K562 (cell line): Measurements from ENCODE around the gene WDPCP. TPM values are rescaled to one million over a fixed set of nuclear protein-coding genes. Genes with fewer than 3 reads are reported as not detected.
A peak's percentile ranks its signal among the peaks of the same experiment; 100 is the strongest.

Experiments used
- ATAC-seq: fragments of 200-7000 bp; cut with Tn5 transposase; 3 replicates; pipeline ENCODE4 v1.9.1; 2020; ENCODE audit warnings: moderate library complexity
- BruUV-seq: library from RNA; stranded (reverse); fragments of 400-500 nt; replicated peaks from 2 replicates; lab custom pipeline; 2021; lab: Mats Ljungman, UMichigan
- CTCF ChIA-PET: fragments of 300-600 bp; formaldehyde crosslinking; extraction: SDS; loops from one replicate; lab custom pipeline; 2021; ENCODE audit warnings: low intra/inter-chr PET ratio; lab: Yijun Ruan, JAX
- POLR2A ChIA-PET: fragments of 300-600, 350-650 bp; sonication (Branson Sonifier 250); formaldehyde crosslinking; extraction: SDS; loops from one replicate; lab custom pipeline; 2021; ENCODE audit warnings: antibody characterized with exemption, inconsistent platforms; lab: Yijun Ruan, JAX
- DNase-seq, 4 experiments: peaks; one replicate each; pipeline versions ENCODE4 v3.0.0 to v3.0.0-alpha.2; 2011 to 2018; ENCODE audit warnings: low spot score in 3 of 4, mixed read lengths in 3 of 4; ENCODE audit errors: extremely low read depth in 1 of 4
- FAIRE-seq: peaks from 2 replicates; lab custom pipeline; 2011; peaks lifted over from hg19 to GRCh38; lab: Jason Lieb, UNC
- H2AFZ ChIP-seq: 2 replicates; pipeline ENCODE4 v1.6.0; 2011; ENCODE audit warnings: low read depth, low read length, control low read depth, inconsistent platforms
- H3K27ac ChIP-seq: fragments of 200-600 bp; 3 replicates; pipeline ENCODE4 v1.8.0; 2011; ENCODE audit warnings: low read depth, mild to moderate bottlenecking, control low read depth, inconsistent platforms, low read length, moderate library complexity, mixed read lengths; ENCODE audit errors: extremely low read depth
- H3K27me3 ChIP-seq, 2 experiments: fragments of 300-600 bp in 1 of 2; 2 replicates in 1 of 2; 3 replicates in 1 of 2; pipeline versions ENCODE4 v1.6.0 to v1.8.0; 2011; ENCODE audit warnings: inconsistent platforms in 2 of 2, low read length in 2 of 2, mild to moderate bottlenecking in 1 of 2, mixed read lengths in 1 of 2, moderate library complexity in 1 of 2; ENCODE audit not compliant: control insufficient read depth in 2 of 2, insufficient read depth in 2 of 2
- H3K36me3 ChIP-seq: fragments of 300-600 bp; 3 replicates; pipeline ENCODE4 v1.8.0; 2011; ENCODE audit warnings: mild to moderate bottlenecking, low read length, inconsistent platforms; ENCODE audit not compliant: control insufficient read depth, insufficient read depth
- H3K4me1 ChIP-seq, 2 experiments: fragments of 200-600 bp in 1 of 2; replicated peaks in 1 of 2; 2 replicates in 1 of 2; 3 replicates in 1 of 2; pipeline versions ENCODE4 v1.5.1 to v1.8.0; 2011; ENCODE audit warnings: inconsistent platforms in 2 of 2, low read length in 2 of 2, mild to moderate bottlenecking in 1 of 2, mixed read lengths in 1 of 2, moderate library complexity in 1 of 2; ENCODE audit not compliant: control insufficient read depth in 2 of 2, insufficient read depth in 2 of 2
- H3K4me2 ChIP-seq: 2 replicates; pipeline ENCODE4 v1.6.1; 2011; ENCODE audit warnings: low read length, control low read depth, inconsistent platforms, mixed read lengths; ENCODE audit not compliant: insufficient read depth
- H3K4me3 ChIP-seq: fragments of 200-600 bp; sonication (generic), shearing (Covaris generic); 2 replicates; pipeline ENCODE4 v1.5.1; 2016; ENCODE audit warnings: control low read depth, inconsistent platforms
- H3K79me2 ChIP-seq: fragments of 200-600 bp; 3 replicates; pipeline ENCODE4 v1.8.0; 2011; ENCODE audit warnings: low read length, inconsistent platforms; ENCODE audit not compliant: control insufficient read depth, insufficient read depth
- H3K9ac ChIP-seq, 2 experiments: 2 replicates each; pipeline versions ENCODE4 v1.6.0 to v1.6.1; 2011; ENCODE audit warnings: low read depth in 2 of 2, low read length in 2 of 2, control low read depth in 1 of 2, inconsistent platforms in 1 of 2, mild to moderate bottlenecking in 1 of 2, mixed read lengths in 1 of 2; ENCODE audit not compliant: insufficient read depth in 1 of 2
- H3K9me1 ChIP-seq: one replicate; pipeline ENCODE4 v1.6.0; 2011; ENCODE audit warnings: inconsistent platforms, mild to moderate bottlenecking, low read length, moderate library complexity; ENCODE audit not compliant: control insufficient read depth, insufficient read depth
- H3K9me3 ChIP-seq: replicated peaks from 2 replicates; pipeline ENCODE4 v1.5.1; 2011; ENCODE audit warnings: low read depth, low read length, inconsistent platforms; ENCODE audit not compliant: control insufficient read depth, insufficient read depth
- H4K20me1 ChIP-seq: replicated peaks from 2 replicates; pipeline ENCODE4 v1.6.1; 2011; ENCODE audit warnings: low read length, inconsistent platforms, mixed read lengths; ENCODE audit not compliant: control insufficient read depth, insufficient read depth
- BCOR ChIP-seq: fragments of 450-650 bp; IDR thresholded peaks from 2 replicates; pipeline ENCODE4 v1.6.1; 2016
- BHLHE40 ChIP-seq: IDR thresholded peaks from 2 replicates; pipeline ENCODE4 v1.6.1; 2011; ENCODE audit warnings: low read length, improper control_type of control experiment
- EHMT2 ChIP-seq: fragments of 450-650 bp; IDR thresholded peaks from 2 replicates; pipeline ENCODE4 v1.6.1; 2018; ENCODE audit warnings: antibody characterized with exemption
- GTF2A2 ChIP-seq: IDR thresholded peaks from 2 replicates; pipeline ENCODE4 v1.6.1; 2016; ENCODE audit warnings: mild to moderate bottlenecking, missing genetic modification characterization, missing compliant biosample characterization
- NCOA4 ChIP-seq: fragments of 450-650 bp; IDR thresholded peaks from 2 replicates; pipeline ENCODE4 v1.6.1; 2018; ENCODE audit warnings: mild to moderate bottlenecking; ENCODE audit not compliant: partially characterized antibody
- PHB ChIP-seq: fragments of 250-450 bp; sonication (Bioruptor Pico); IDR thresholded peaks from 2 replicates; pipeline ENCODE4 v1.5.0; 2021
- PTRF ChIP-seq: fragments of 450-650 bp; IDR thresholded peaks from 2 replicates; pipeline ENCODE4 v1.6.1; 2016; ENCODE audit warnings: mild to moderate bottlenecking, missing genetic modification characterization, missing compliant biosample characterization
- SAFB2 ChIP-seq: fragments of 200-400 bp; formaldehyde crosslinking; IDR thresholded peaks from 2 replicates; pipeline ENCODE4 v1.6.1; 2018; ENCODE audit warnings: borderline replicate concordance, low read length, low read depth, moderate library complexity; ENCODE audit not compliant: severe bottlenecking
- SMC3 ChIP-seq: conservative IDR thresholded peaks from 2 replicates; pipeline ENCODE4 v1.6.1; 2011; ENCODE audit warnings: low read depth, low read length, improper control_type of control experiment; ENCODE audit not compliant: insufficient read depth
- TGIF2 ChIP-seq: sonication (generic); formaldehyde crosslinking; IDR thresholded peaks from 2 replicates; pipeline ENCODE4 v1.8.1; 2022; ENCODE audit warnings: mild to moderate bottlenecking, missing genetic modification reagents, moderate library complexity
- ZBED1 ChIP-seq: IDR thresholded peaks from 2 replicates; pipeline ENCODE4 v1.6.1; 2014
- WGBS: fragments of 100-300 bp; shearing (Covaris generic); methylation state at CpG from one replicate; pipeline ENCODE4 v1.1.6; 2016; ENCODE audit warnings: low coverage, mixed read lengths; ENCODE audit not compliant: insufficient coverage; ENCODE audit errors: missing lambda C conversion rate; 5-methylcytosine and 5-hydroxymethylcytosine counted together
- in situ Hi-C: fragments of 300-500 bp; cut with MboI; formaldehyde crosslinking; loops from 4 replicates; pipeline ENCODE4 v1.15.0; 2018; ENCODE audit warnings: inconsistent platforms, mixed read lengths
- intact Hi-C: fragments of 100-400 bp; cut with micrococcal nuclease; formaldehyde crosslinking; loops from 2 replicates; pipeline ENCODE4 v1.14.2; 2022
- polyA plus RNA-seq, 8 experiments: library from polyadenylated mRNA; depleted of rRNA in 4 of 8; stranded (reverse) in 5 of 8; unstranded in 3 of 8; fragments of >200 nt; fragmentation: Nextera tagmentation in 2 of 8; fragmentation: Illumina TruSeq in 1 of 8; extraction: Ambion mirVana in 2 of 8; extraction: Trizol in 1 of 8; gene quantifications; 2 replicates each; pipeline versions ENCODE4 v1.2.1 to v1.2.3, GENCODE V29; 2011 to 2014; ENCODE audit warnings: inconsistent platforms in 1 of 8, missing spikeins in 1 of 8
- total RNA-seq, 7 experiments: library from RNA; depleted of rRNA in 6 of 7; stranded (reverse); fragments of >200 nt in 6 of 7; fragmentation: Illumina TruSeq in 2 of 7; extraction: Trizol in 2 of 7; gene quantifications; 2 replicates each; pipeline versions ENCODE4 v1.2.1 to v1.2.3, GENCODE V29; 2011 to 2021; ENCODE audit warnings: low replicate concordance in 1 of 7
- TF ChIP-seq, protein P1 (sequence below): sonication (generic); formaldehyde crosslinking; IDR thresholded peaks from 2 replicates; pipeline ENCODE4 v1.5.0; 2020; ENCODE audit warnings: missing genetic modification reagents
- TF ChIP-seq, protein P2 (sequence below): sonication (generic); formaldehyde crosslinking; IDR thresholded peaks from 2 replicates; pipeline ENCODE4 v1.9.0; 2022; ENCODE audit warnings: mild to moderate bottlenecking, missing genetic modification reagents
- TF ChIP-seq, protein P3 (sequence below): sonication (generic); formaldehyde crosslinking; IDR thresholded peaks from 2 replicates; pipeline ENCODE4 v1.8.1; 2023; ENCODE audit warnings: mild to moderate bottlenecking, missing genetic modification reagents
- TF ChIP-seq, protein P4 (sequence below): fragments of 450-650 bp; IDR thresholded peaks from 2 replicates; pipeline ENCODE4 v1.6.1; 2014; ENCODE audit warnings: low read depth, mild to moderate bottlenecking, moderate library complexity, borderline replicate concordance
- TF ChIP-seq, protein P5 (sequence below): fragments of 450-650 bp; formaldehyde crosslinking; IDR thresholded peaks from 2 replicates; pipeline ENCODE4 v1.4.0; 2022; ENCODE audit warnings: mild to moderate bottlenecking, moderate library complexity

Gene WDPCP
- total and polyA plus RNA-seq, 9 of the 15 experiments (the other 6 are each of a cell fraction or from before 2014, with no cell fraction given), result 1.4 to 6.4 (median 5.5) TPM

DNA sequence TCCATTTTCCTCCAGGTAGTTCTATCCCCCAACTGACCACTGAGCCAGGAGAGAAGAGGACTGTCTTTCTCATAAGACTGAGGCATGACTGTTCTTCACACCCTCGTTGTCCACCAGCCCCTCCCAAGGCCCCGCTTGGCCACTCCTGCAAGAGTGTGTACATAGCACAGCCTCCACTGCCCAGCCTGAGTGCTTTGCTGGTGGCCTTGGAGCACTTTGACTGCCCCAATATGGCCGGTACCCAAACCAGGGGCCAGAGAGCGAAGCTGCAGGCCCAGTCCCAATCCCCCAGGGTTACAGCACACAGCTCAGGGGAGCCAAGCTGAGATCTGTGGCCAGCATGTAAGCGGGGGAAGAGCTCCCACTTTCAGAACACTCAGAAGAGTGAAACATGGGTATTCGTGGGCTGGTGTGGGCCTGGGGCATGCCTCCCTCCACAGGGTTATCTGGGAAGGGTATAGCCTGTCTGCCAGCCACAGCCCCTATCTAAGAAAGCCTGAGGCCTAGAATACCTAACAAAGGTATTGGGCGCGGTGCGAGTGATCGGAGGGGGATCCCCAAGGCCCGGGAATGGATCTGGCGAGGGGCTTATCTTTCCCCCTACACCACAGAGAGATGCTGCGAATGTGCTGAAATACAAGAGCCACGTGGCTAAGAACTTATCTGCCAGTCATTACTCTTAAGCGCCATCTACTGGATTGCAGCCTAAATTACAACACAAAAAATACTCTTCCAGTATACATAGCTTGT, 163.8 kb downstream of the WDPCP start:
- FAIRE-seq (peak; percentile 94), ATAC-seq (peak; percentile 94), DNase-seq (peak; percentile 52 to 67 (median 55))
- intact Hi-C loops, result loop anchor here (2.0 to 10.0 kb wide), 2 partner anchors 350 to 638 kb away; no protein-coding TSS in a partner anchor
- H3K79me2 ChIP-seq, result no peaks in the 10 kb centered on the region
- H3K4me2 ChIP-seq, result no peak overlapping the region; the same call in 1 of the 2 replicates
- ChIA-PET CTCF (no interaction called here), POLR2A (interaction anchor here (0.8 to 1.4 kb wide), 2 partner anchors 47 to 56 kb away, joined by 3 to 4 read pairs; no protein-coding TSS in a partner anchor)
- H3K27ac ChIP-seq, result no peak overlapping the region
- H3K9me1 ChIP-seq, result no peaks in the 10 kb centered on the region
- H4K20me1 ChIP-seq, result no peaks in the 10 kb centered on the region
- no peaks in the 10 kb centered on the region for H3K27me3 ChIP-seq
- no peaks in the 10 kb centered on the region for H3K36me3 ChIP-seq
- WGBS, result 32% methylated on average over 15 of the region's 15 CpGs
- in situ Hi-C loops, result no loop called here
- BruUV-seq, result no TSS peak
- H3K9ac ChIP-seq, result no peak overlapping the region
- H3K4me1 ChIP-seq, result peaks cover 2 to 5% of the 10 kb centered on the region in 2 experiments; a peak in 1 of 5 replicates
- peak overlapping the region; percentile 92 for H2AFZ ChIP-seq
- H3K4me3 ChIP-seq, result no peak overlapping the region
- no peaks in the 10 kb centered on the region for H3K9me3 ChIP-seq
- no peak for TF ChIP-seq PTRF (tag)
- TF ChIP-seq GTF2A2, result no peak
- TF ChIP-seq, protein P1, sequence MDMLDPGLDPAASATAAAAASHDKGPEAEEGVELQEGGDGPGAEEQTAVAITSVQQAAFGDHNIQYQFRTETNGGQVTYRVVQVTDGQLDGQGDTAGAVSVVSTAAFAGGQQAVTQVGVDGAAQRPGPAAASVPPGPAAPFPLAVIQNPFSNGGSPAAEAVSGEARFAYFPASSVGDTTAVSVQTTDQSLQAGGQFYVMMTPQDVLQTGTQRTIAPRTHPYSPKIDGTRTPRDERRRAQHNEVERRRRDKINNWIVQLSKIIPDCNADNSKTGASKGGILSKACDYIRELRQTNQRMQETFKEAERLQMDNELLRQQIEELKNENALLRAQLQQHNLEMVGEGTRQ (CRISPR knock-in tag), result peak; percentile 77
- TF ChIP-seq ZBED1, result no peak
- TF ChIP-seq EHMT2, result no peak
- no peak for TF ChIP-seq SAFB2
- TF ChIP-seq SMC3, result peak; percentile 31; the same call in 1 of the 2 replicates
- TF ChIP-seq, protein P2, sequence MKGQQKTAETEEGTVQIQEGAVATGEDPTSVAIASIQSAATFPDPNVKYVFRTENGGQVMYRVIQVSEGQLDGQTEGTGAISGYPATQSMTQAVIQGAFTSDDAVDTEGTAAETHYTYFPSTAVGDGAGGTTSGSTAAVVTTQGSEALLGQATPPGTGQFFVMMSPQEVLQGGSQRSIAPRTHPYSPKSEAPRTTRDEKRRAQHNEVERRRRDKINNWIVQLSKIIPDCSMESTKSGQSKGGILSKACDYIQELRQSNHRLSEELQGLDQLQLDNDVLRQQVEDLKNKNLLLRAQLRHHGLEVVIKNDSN (CRISPR knock-in tag), result peak; percentile 60; the same call in 1 of the 2 replicates
- TF ChIP-seq, protein P3, sequence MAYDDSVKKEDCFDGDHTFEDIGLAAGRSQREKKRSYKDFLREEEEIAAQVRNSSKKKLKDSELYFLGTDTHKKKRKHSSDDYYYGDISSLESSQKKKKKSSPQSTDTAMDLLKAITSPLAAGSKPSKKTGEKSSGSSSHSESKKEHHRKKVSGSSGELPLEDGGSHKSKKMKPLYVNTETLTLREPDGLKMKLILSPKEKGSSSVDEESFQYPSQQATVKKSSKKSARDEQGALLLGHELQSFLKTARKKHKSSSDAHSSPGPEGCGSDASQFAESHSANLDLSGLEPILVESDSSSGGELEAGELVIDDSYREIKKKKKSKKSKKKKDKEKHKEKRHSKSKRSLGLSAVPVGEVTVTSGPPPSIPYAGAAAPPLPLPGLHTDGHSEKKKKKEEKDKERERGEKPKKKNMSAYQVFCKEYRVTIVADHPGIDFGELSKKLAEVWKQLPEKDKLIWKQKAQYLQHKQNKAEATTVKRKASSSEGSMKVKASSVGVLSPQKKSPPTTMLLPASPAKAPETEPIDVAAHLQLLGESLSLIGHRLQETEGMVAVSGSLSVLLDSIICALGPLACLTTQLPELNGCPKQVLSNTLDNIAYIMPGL (CRISPR knock-in tag), result no peak
- TF ChIP-seq TGIF2 (CRISPR knock-in tag), result no peak
- TF ChIP-seq, protein P4, sequence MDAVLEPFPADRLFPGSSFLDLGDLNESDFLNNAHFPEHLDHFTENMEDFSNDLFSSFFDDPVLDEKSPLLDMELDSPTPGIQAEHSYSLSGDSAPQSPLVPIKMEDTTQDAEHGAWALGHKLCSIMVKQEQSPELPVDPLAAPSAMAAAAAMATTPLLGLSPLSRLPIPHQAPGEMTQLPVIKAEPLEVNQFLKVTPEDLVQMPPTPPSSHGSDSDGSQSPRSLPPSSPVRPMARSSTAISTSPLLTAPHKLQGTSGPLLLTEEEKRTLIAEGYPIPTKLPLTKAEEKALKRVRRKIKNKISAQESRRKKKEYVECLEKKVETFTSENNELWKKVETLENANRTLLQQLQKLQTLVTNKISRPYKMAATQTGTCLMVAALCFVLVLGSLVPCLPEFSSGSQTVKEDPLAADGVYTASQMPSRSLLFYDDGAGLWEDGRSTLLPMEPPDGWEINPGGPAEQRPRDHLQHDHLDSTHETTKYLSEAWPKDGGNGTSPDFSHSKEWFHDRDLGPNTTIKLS, result peak; percentile 85; the same call in 1 of the 2 replicates
- TF ChIP-seq, protein P5, sequence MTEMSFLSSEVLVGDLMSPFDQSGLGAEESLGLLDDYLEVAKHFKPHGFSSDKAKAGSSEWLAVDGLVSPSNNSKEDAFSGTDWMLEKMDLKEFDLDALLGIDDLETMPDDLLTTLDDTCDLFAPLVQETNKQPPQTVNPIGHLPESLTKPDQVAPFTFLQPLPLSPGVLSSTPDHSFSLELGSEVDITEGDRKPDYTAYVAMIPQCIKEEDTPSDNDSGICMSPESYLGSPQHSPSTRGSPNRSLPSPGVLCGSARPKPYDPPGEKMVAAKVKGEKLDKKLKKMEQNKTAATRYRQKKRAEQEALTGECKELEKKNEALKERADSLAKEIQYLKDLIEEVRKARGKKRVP (CRISPR knock-in tag), result no peak
- TF ChIP-seq NCOA4, result no peak
- 0 out of 2 replicates have a peak, but pooled peaks have one; percentile 13 for TF ChIP-seq BHLHE40
- no peak for TF ChIP-seq BCOR
- no peak for TF ChIP-seq PHB (CRISPR knock-in tag)
